ENCODE results near the gene MYLK3.

Gene MYLK3

GRCh38 chr16:46719528-46719927, 28.6 kb downstream of the MYLK3 start:
- no peak for TF ChIP-seq CTCF (IDR thresholded peaks at IDR 0.05; ENCODE audit: insufficient read depth, low read length, poor library complexity, severe bottlenecking)

GRCh38 chr16:46718214-46718613, 29.9 kb downstream of the MYLK3 start:
- TF ChIP-seq CTCF (IDR thresholded peaks at IDR 0.05; ENCODE audit: insufficient read depth, low read length, poor library complexity, severe bottlenecking): no peak

More at GRCh38 chr16:46719528-46719927, 28.6 kb downstream of the MYLK3 start:
- Histone ChIP-seq H3K27me3 (replicated peaks; ENCODE audit: control insufficient read depth, insufficient read depth, low read length) (no peaks in the 10 kb centered on the region), H3K4me3 (replicated peaks; ENCODE audit: low read depth, low read length) (no peak overlapping the region), H3K36me3 (ENCODE audit: control insufficient read depth, insufficient read depth, low read length) (no peaks in the 10 kb centered on the region)
- DNase-seq (ENCODE audit: extremely low read depth, insufficient read length): no peak

GRCh38 chr16:46717692-46718091, 30.5 kb downstream of the MYLK3 start:
- H3K36me3 ChIP-seq (ENCODE audit: control insufficient read depth, insufficient read depth, low read length): no peaks in the 10 kb centered on the region
- H3K4me3 ChIP-seq (replicated peaks; ENCODE audit: low read depth, low read length): no peak overlapping the region
- no peak for TF ChIP-seq CTCF (IDR thresholded peaks at IDR 0.05; ENCODE audit: insufficient read depth, low read length, poor library complexity, severe bottlenecking)
- no peaks in the 10 kb centered on the region for H3K27me3 ChIP-seq (replicated peaks; ENCODE audit: control insufficient read depth, insufficient read depth, low read length)
- no peak for DNase-seq (ENCODE audit: extremely low read depth, insufficient read length)

More at GRCh38 chr16:46718214-46718613, 29.9 kb downstream of the MYLK3 start:
- DNase-seq (ENCODE audit: extremely low read depth, insufficient read length): no peak
- Histone ChIP-seq H3K36me3 (ENCODE audit: control insufficient read depth, insufficient read depth, low read length) (no peaks in the 10 kb centered on the region), H3K4me3 (replicated peaks; ENCODE audit: low read depth, low read length) (no peak overlapping the region), H3K27me3 (replicated peaks; ENCODE audit: control insufficient read depth, insufficient read depth, low read length) (no peaks in the 10 kb centered on the region)

GRCh38 chr16:46715769-46716305, 32.3 kb downstream of the MYLK3 start:
- H3K4me3 ChIP-seq (replicated peaks; ENCODE audit: low read depth, low read length): no peak overlapping the region
- no peak for TF ChIP-seq CTCF (IDR thresholded peaks at IDR 0.05; ENCODE audit: insufficient read depth, low read length, poor library complexity, severe bottlenecking)
- H3K27me3 ChIP-seq (replicated peaks; ENCODE audit: control insufficient read depth, insufficient read depth, low read length): no peaks in the 10 kb centered on the region
- no peaks in the 10 kb centered on the region for H3K36me3 ChIP-seq (ENCODE audit: control insufficient read depth, insufficient read depth, low read length)
- no peak for DNase-seq (ENCODE audit: extremely low read depth, insufficient read length)

GRCh38 chr16:46714797-46715591, 33.1 kb downstream of the MYLK3 start:
- Histone ChIP-seq H3K4me3 (replicated peaks; ENCODE audit: low read depth, low read length) (no peak overlapping the region), H3K27me3 (replicated peaks; ENCODE audit: control insufficient read depth, insufficient read depth, low read length) (no peaks in the 10 kb centered on the region), H3K36me3 (ENCODE audit: control insufficient read depth, insufficient read depth, low read length) (no peaks in the 10 kb centered on the region)
- TF ChIP-seq CTCF (IDR thresholded peaks at IDR 0.05; ENCODE audit: insufficient read depth, low read length, poor library complexity, severe bottlenecking): no peak
- DNase-seq (ENCODE audit: extremely low read depth, insufficient read length): no peak

Data from GM06990 (cell line).